CD14-positive monocyte (primary cell): ENCODE measurements around the gene CYTH4. TPM values are rescaled to one million over a fixed set of nuclear protein-coding genes. Genes with fewer than 3 reads are reported as not detected.

Experiments used
- DNase-seq, 3 donors: peaks; one replicate each; pipeline ENCODE4 v3.0.0-alpha.2; 2011 to 2022
- H2AFZ ChIP-seq: 2 replicates; pipeline ENCODE4 v1.6.0; 2012; ENCODE audit warnings: mild to moderate bottlenecking, low read depth, low read length, inconsistent platforms; ENCODE audit not compliant: insufficient read depth, poor library complexity, severe bottlenecking
- H3K27ac ChIP-seq, 2 donors: 1 replicate in 1 of 2; 2 replicates in 1 of 2; pipeline ENCODE4 v1.5.1; 2012 to 2013; ENCODE audit warnings: low read length in 2 of 2, control low read depth in 1 of 2, inconsistent platforms in 1 of 2, low read depth in 1 of 2, mild to moderate bottlenecking in 1 of 2
- H3K27me3 ChIP-seq, 2 donors: one replicate each; pipeline versions ENCODE4 v1.6.0 to v1.6.1; 2011 to 2013; ENCODE audit warnings: low read length in 2 of 2; ENCODE audit not compliant: control insufficient read depth in 2 of 2, insufficient read depth in 2 of 2
- H3K36me3 ChIP-seq, 2 donors: replicated peaks in 1 of 2; 1 replicate in 1 of 2; 2 replicates in 1 of 2; pipeline versions ENCODE4 v1.5.1 to v1.6.1; 2012 to 2013; ENCODE audit warnings: low read length in 2 of 2, control low read depth in 1 of 2, inconsistent platforms in 1 of 2, mild to moderate bottlenecking in 1 of 2; ENCODE audit not compliant: insufficient read depth in 2 of 2, control insufficient read depth in 1 of 2
- H3K4me1 ChIP-seq, 2 donors: 1 replicate in 1 of 2; 2 replicates in 1 of 2; pipeline versions ENCODE4 v1.5.1 to v1.6.1; 2012 to 2013; ENCODE audit warnings: low read length in 2 of 2, control low read depth in 1 of 2, inconsistent platforms in 1 of 2, mild to moderate bottlenecking in 1 of 2, moderate library complexity in 1 of 2; ENCODE audit not compliant: insufficient read depth in 2 of 2, control insufficient read depth in 1 of 2
- H3K4me2 ChIP-seq: replicated peaks from 2 replicates; pipeline ENCODE3; 2012; ENCODE audit warnings: low read length, moderate library complexity, mild to moderate bottlenecking; ENCODE audit not compliant: poor library complexity, severe bottlenecking; ENCODE audit errors: extremely low read depth
- H3K4me3 ChIP-seq, 3 experiments: fragments of 200-600 bp in 1 of 3; sonication (generic) in 1 of 3; replicated peaks in 1 of 3; 1 replicate in 2 of 3; 2 replicates in 1 of 3; pipeline ENCODE4 v1.5.1; 2011 to 2013; ENCODE audit warnings: low read length in 3 of 3, mild to moderate bottlenecking in 3 of 3, control low read depth in 2 of 3, low read depth in 2 of 3, inconsistent platforms in 1 of 3, moderate library complexity in 1 of 3
- H3K79me2 ChIP-seq: 2 replicates; pipeline ENCODE4 v1.6.0; 2012; ENCODE audit warnings: mild to moderate bottlenecking, control low read depth, inconsistent platforms, low read length, moderate library complexity; ENCODE audit not compliant: insufficient read depth
- H3K9ac ChIP-seq: 2 replicates; pipeline ENCODE4 v1.6.0; 2017; ENCODE audit warnings: low read length, mild to moderate bottlenecking; ENCODE audit not compliant: insufficient read depth, poor library complexity, severe bottlenecking
- H3K9me3 ChIP-seq, 2 donors: replicated peaks in 1 of 2; 1 replicate in 1 of 2; 2 replicates in 1 of 2; pipeline versions ENCODE4 v1.5.1 to v1.6.1; 2012 to 2013; ENCODE audit warnings: low read length in 2 of 2, control low read depth in 1 of 2; ENCODE audit not compliant: control insufficient read depth in 1 of 2, insufficient read depth in 1 of 2
- H4K20me1 ChIP-seq: 2 replicates; pipeline ENCODE4 v1.6.0; 2012; ENCODE audit warnings: mild to moderate bottlenecking, low read length, control low read depth, moderate library complexity; ENCODE audit not compliant: insufficient read depth
- H3K27ac Mint-ChIP-seq, 7 donors: one replicate each; pipeline ENCODE4 v1.8.0; 2020; ENCODE audit warnings: mild to moderate bottlenecking in 7 of 7, mixed read lengths in 7 of 7, moderate library complexity in 6 of 7, inconsistent platforms in 2 of 7
- H3K27me3 Mint-ChIP-seq, 3 donors: one replicate each; pipeline ENCODE4 v1.8.0; 2021 to 2022; ENCODE audit warnings: low read depth in 3 of 3, mild to moderate bottlenecking in 3 of 3, mixed read lengths in 3 of 3, moderate library complexity in 3 of 3, inconsistent platforms in 1 of 3
- H3K36me3 Mint-ChIP-seq, 2 donors: one replicate each; pipeline ENCODE4 v1.8.0; 2020; ENCODE audit warnings: mixed read lengths in 2 of 2, inconsistent platforms in 1 of 2, mild to moderate bottlenecking in 1 of 2
- H3K4me1 Mint-ChIP-seq: one replicate; pipeline ENCODE4 v1.8.0; 2020; ENCODE audit warnings: mild to moderate bottlenecking, mixed read lengths
- H3K4me3 Mint-ChIP-seq, 2 donors: one replicate each; pipeline ENCODE4 v1.8.0; 2020; ENCODE audit warnings: mild to moderate bottlenecking in 2 of 2, mixed read lengths in 2 of 2, moderate library complexity in 1 of 2
- H3K9me3 Mint-ChIP-seq, 7 donors: one replicate each; pipeline ENCODE4 v1.8.0; 2020 to 2022; ENCODE audit warnings: mixed read lengths in 7 of 7, mild to moderate bottlenecking in 6 of 7, moderate library complexity in 6 of 7, inconsistent platforms in 2 of 7
- CTCF ChIP-seq: fragments of 200-600 bp; IDR thresholded peaks from one replicate; pipeline ENCODE4 v1.8.0; 2022; ENCODE audit warnings: antibody characterized with exemption, mild to moderate bottlenecking
- WGBS: methylation state at CpG from one replicate; pipeline ENCODE4 v1.1.5; 2013; ENCODE audit warnings: missing lambda C conversion rate; ENCODE audit not compliant: insufficient coverage; 5-methylcytosine and 5-hydroxymethylcytosine counted together
- intact Hi-C, 2 donors: fragments of 100-400 bp; cut with micrococcal nuclease; formaldehyde crosslinking; loops; one replicate each; pipeline versions ENCODE4 v1.15.0 to v1.15.1; 2023
- polyA plus RNA-seq, 3 donors: library from polyadenylated mRNA; depleted of rRNA in 1 of 3; unstranded in 2 of 3; stranded (reverse) in 1 of 3; fragments of 300-500 nt in 2 of 3; fragments of >200 nt in 1 of 3; fragmentation: Illumina TruSeq in 2 of 3; gene quantifications; 1 replicate in 2 of 3; 2 replicates in 1 of 3; pipeline ENCODE4 v1.2.3, GENCODE V29; 2012 to 2021

The CYTH4 gene
- polyA plus RNA-seq, 3 donors = 51.0 to 254 (median 70.0) TPM

- H3K9me3 ChIP-seq = no peaks in the 10 kb centered on the region
- H2AFZ ChIP-seq = no peak overlapping the region
- intact Hi-C loops = loop anchor here in 1 of 2 donors (2.0 to 5.0 kb wide), 2 partner anchors 15 to 33 kb away; no protein-coding TSS in a partner anchor
- DNase-seq = no peak
- TF ChIP-seq CTCF = no peak
- Mint-ChIP-seq H3K27ac (peak overlapping the region; percentile 91 to 99 (median 97)), H3K4me3 (peak overlapping the region in 1 of 2 donors; percentile 16), H3K9me3 (peaks cover 0 to 4% (median 0%) of the 10 kb centered on the region in 7 donors), H3K27me3 (peaks cover 0 to 4% (median 2%) of the 10 kb centered on the region in 3 donors), H3K36me3 (peaks cover 93 to 99% of the 10 kb centered on the region in 2 donors), H3K4me1 (peaks cover 92% of the 10 kb centered on the region)
- H3K79me2 ChIP-seq = peaks cover 46% of the 10 kb centered on the region
- H3K27ac ChIP-seq = peak overlapping the region; percentile 73 to 96
- H3K4me1 ChIP-seq = peaks cover 98 to 100% of the 10 kb centered on the region in 2 donors
- WGBS = 0% methylated on average over 1 of the region's 4 CpGs
- H3K4me3 ChIP-seq = peak overlapping the region in 1 of 3 experiments; percentile 38
- peaks cover 88% of the 10 kb centered on the region for H4K20me1 ChIP-seq
- H3K36me3 ChIP-seq = peaks cover 84 to 96% of the 10 kb centered on the region in 2 donors
- H3K4me2 ChIP-seq = peak overlapping the region; percentile 22
- no peaks in the 10 kb centered on the region for H3K27me3 ChIP-seq
- H3K9ac ChIP-seq = peak overlapping the region; percentile 51
Measured at GRCh38 chr22:37299969-37300509, 17.7 kb downstream of the CYTH4 start.

- 0% methylated on average over 19 of the region's 19 CpGs for WGBS
Measured at GRCh38 chr22:37300551-37301017, 18.3 kb downstream of the CYTH4 start.

More at GRCh38 chr22:37300551-37301017, 18.3 kb downstream of the CYTH4 start:
- peak overlapping the region; percentile 73 to 96 for H3K27ac ChIP-seq
- peaks cover 85% of the 10 kb centered on the region for H4K20me1 ChIP-seq
- Mint-ChIP-seq H3K27me3 (peaks cover 0 to 4% (median 2%) of the 10 kb centered on the region in 3 donors), H3K36me3 (peaks cover 93 to 99% of the 10 kb centered on the region in 2 donors), H3K27ac (peak overlapping the region; percentile 91 to 99 (median 97)), H3K4me3 (peak overlapping the region; percentile 24 to 70), H3K9me3 (peaks cover 0 to 4% (median 0%) of the 10 kb centered on the region in 7 donors), H3K4me1 (peaks cover 94% of the 10 kb centered on the region)
- peaks cover 52% of the 10 kb centered on the region for H3K79me2 ChIP-seq
- DNase-seq = peak; percentile 71 to 77 (median 75)
- no peak for TF ChIP-seq CTCF
- H3K4me2 ChIP-seq = peak overlapping the region; percentile 22
- no peaks in the 10 kb centered on the region for H3K9me3 ChIP-seq
- H3K4me1 ChIP-seq = peaks cover 100% of the 10 kb centered on the region in 2 donors
- H3K27me3 ChIP-seq = no peaks in the 10 kb centered on the region
- peaks cover 84 to 96% of the 10 kb centered on the region in 2 donors for H3K36me3 ChIP-seq
- H3K9ac ChIP-seq = peak overlapping the region; percentile 51
- intact Hi-C loops = loop anchor here in 1 of 2 donors (2.0 to 5.0 kb wide), 2 partner anchors 16 to 33 kb away; no protein-coding TSS in a partner anchor
- no peak overlapping the region for H2AFZ ChIP-seq
- peak overlapping the region in 1 of 3 experiments; percentile 38 for H3K4me3 ChIP-seq
